Measurements from ENCODE around the gene S100A14.

S100A14 gene

GRCh38 chr1:153608742-153609584, 7.2 kb downstream of the S100A14 start:
- H2AFZ ChIP-seq (ENCODE audit: low read length) = no peak overlapping the region

GRCh38 chr1:153608089-153608682, 7.9 kb downstream of the S100A14 start:
- no peak overlapping the region for H3K4me3 ChIP-seq (ENCODE audit: low read length)
- no peak overlapping the region for H3K4me2 ChIP-seq (ENCODE audit: low read depth, low read length)
- H3K9me3 ChIP-seq (replicated peaks; ENCODE audit: insufficient read depth, low read length) = no peaks in the 10 kb centered on the region
- no peak overlapping the region for H3K9ac ChIP-seq (ENCODE audit: low read length)
- H3K36me3 ChIP-seq (replicated peaks; ENCODE audit: insufficient read depth, low read length) = no peaks in the 10 kb centered on the region
- H3K9me2 ChIP-seq (replicated peaks; ENCODE audit: insufficient read depth, low read length) = no peaks in the 10 kb centered on the region
- no peaks in the 10 kb centered on the region for H4K20me1 ChIP-seq (ENCODE audit: insufficient read depth, low read length)
- H3K27me3 ChIP-seq (replicated peaks; ENCODE audit: insufficient read depth, low read length) = no peaks in the 10 kb centered on the region
- no peak overlapping the region for H3K27ac ChIP-seq (ENCODE audit: low read length)
- H3K4me1 ChIP-seq (ENCODE audit: low read length) = no peaks in the 10 kb centered on the region
- TF ChIP-seq EZH2 (optimal IDR thresholded peaks at IDR 0.05; ENCODE audit: low read depth, low read length) (no peak), EZH2phosphoT487 (IDR thresholded peaks at IDR 0.05; ENCODE audit: low read length) (no peak), CTCF (IDR thresholded peaks at IDR 0.05; ENCODE audit: low read length) (no peak)
- DNase-seq = no peak
- H3F3A ChIP-seq (ENCODE audit: insufficient read depth, low read length) = no peaks in the 10 kb centered on the region
- H2AFZ ChIP-seq (ENCODE audit: low read length) = no peak overlapping the region
- H3K79me2 ChIP-seq (ENCODE audit: low read length) = no peaks in the 10 kb centered on the region

More at GRCh38 chr1:153608742-153609584, 7.2 kb downstream of the S100A14 start:
- H3K36me3 ChIP-seq (replicated peaks; ENCODE audit: insufficient read depth, low read length) = no peaks in the 10 kb centered on the region
- H3K4me2 ChIP-seq (ENCODE audit: low read depth, low read length) = no peak overlapping the region
- H3K27me3 ChIP-seq (replicated peaks; ENCODE audit: insufficient read depth, low read length) = no peaks in the 10 kb centered on the region
- DNase-seq = no peak
- no peak overlapping the region for H3K9ac ChIP-seq (ENCODE audit: low read length)
- no peak for TF ChIP-seq EZH2phosphoT487 (IDR thresholded peaks at IDR 0.05; ENCODE audit: low read length)
- TF ChIP-seq CTCF (IDR thresholded peaks at IDR 0.05; ENCODE audit: low read length) = no peak
- TF ChIP-seq EZH2 (optimal IDR thresholded peaks at IDR 0.05; ENCODE audit: low read depth, low read length) = no peak
- no peaks in the 10 kb centered on the region for H4K20me1 ChIP-seq (ENCODE audit: insufficient read depth, low read length)
- H3K79me2 ChIP-seq (ENCODE audit: low read length) = no peaks in the 10 kb centered on the region
- H3F3A ChIP-seq (ENCODE audit: insufficient read depth, low read length) = no peaks in the 10 kb centered on the region
- no peak overlapping the region for H3K4me3 ChIP-seq (ENCODE audit: low read length)
- H3K9me3 ChIP-seq (replicated peaks; ENCODE audit: insufficient read depth, low read length) = no peaks in the 10 kb centered on the region
- H3K4me1 ChIP-seq (ENCODE audit: low read length) = no peaks in the 10 kb centered on the region
- no peaks in the 10 kb centered on the region for H3K9me2 ChIP-seq (replicated peaks; ENCODE audit: insufficient read depth, low read length)
- H3K27ac ChIP-seq (ENCODE audit: low read length) = no peak overlapping the region

- H4K20me1 ChIP-seq (ENCODE audit: insufficient read depth, low read length) = no peaks in the 10 kb centered on the region
- no peak for DNase-seq
- H3K4me2 ChIP-seq (ENCODE audit: low read depth, low read length) = no peak overlapping the region
- no peak overlapping the region for H2AFZ ChIP-seq (ENCODE audit: low read length)
- no peaks in the 10 kb centered on the region for H3F3A ChIP-seq (ENCODE audit: insufficient read depth, low read length)
- H3K4me1 ChIP-seq (ENCODE audit: low read length) = no peaks in the 10 kb centered on the region
- no peak overlapping the region for H3K9ac ChIP-seq (ENCODE audit: low read length)
- no peak overlapping the region for H3K27ac ChIP-seq (ENCODE audit: low read length)
- no peaks in the 10 kb centered on the region for H3K36me3 ChIP-seq (replicated peaks; ENCODE audit: insufficient read depth, low read length)
- no peak overlapping the region for H3K4me3 ChIP-seq (ENCODE audit: low read length)
- H3K9me3 ChIP-seq (replicated peaks; ENCODE audit: insufficient read depth, low read length) = no peaks in the 10 kb centered on the region
- TF ChIP-seq CTCF (IDR thresholded peaks at IDR 0.05; ENCODE audit: low read length) = no peak
- TF ChIP-seq EZH2 (optimal IDR thresholded peaks at IDR 0.05; ENCODE audit: low read depth, low read length) = no peak
- no peak for TF ChIP-seq EZH2phosphoT487 (IDR thresholded peaks at IDR 0.05; ENCODE audit: low read length)
- no peaks in the 10 kb centered on the region for H3K9me2 ChIP-seq (replicated peaks; ENCODE audit: insufficient read depth, low read length)
- no peaks in the 10 kb centered on the region for H3K27me3 ChIP-seq (replicated peaks; ENCODE audit: insufficient read depth, low read length)
- no peaks in the 10 kb centered on the region for H3K79me2 ChIP-seq (ENCODE audit: low read length)
These were observed 8.7 kb downstream of the S100A14 start for GRCh38 chr1:153607381-153607780.

Measured in MM.1S (cell line).